B cell (primary cell): ENCODE data around the gene EPX.

Experiments
- CTCF ChIP-seq: fragments of 200-600 bp; IDR thresholded peaks from one replicate; pipeline ENCODE4 v1.8.0; 2022; ENCODE audit warnings: antibody characterized with exemption, mild to moderate bottlenecking
- EZH2 ChIP-seq: IDR thresholded peaks from 2 replicates; pipeline ENCODE4 v1.6.1; 2012; ENCODE audit warnings: borderline replicate concordance, low read depth, mild to moderate bottlenecking, moderate library complexity, low read length; ENCODE audit not compliant: insufficient read depth, poor library complexity, severe bottlenecking

GRCh38 chr17:58232707-58233156 is 40.2 kb downstream of the EPX start:
- no peak for TF ChIP-seq CTCF
- no peak for TF ChIP-seq EZH2
